ENCODE data around the gene SMAD2.
A peak's percentile ranks its signal among the peaks of the same experiment; 100 is the strongest.

The SMAD2 gene

DNA sequence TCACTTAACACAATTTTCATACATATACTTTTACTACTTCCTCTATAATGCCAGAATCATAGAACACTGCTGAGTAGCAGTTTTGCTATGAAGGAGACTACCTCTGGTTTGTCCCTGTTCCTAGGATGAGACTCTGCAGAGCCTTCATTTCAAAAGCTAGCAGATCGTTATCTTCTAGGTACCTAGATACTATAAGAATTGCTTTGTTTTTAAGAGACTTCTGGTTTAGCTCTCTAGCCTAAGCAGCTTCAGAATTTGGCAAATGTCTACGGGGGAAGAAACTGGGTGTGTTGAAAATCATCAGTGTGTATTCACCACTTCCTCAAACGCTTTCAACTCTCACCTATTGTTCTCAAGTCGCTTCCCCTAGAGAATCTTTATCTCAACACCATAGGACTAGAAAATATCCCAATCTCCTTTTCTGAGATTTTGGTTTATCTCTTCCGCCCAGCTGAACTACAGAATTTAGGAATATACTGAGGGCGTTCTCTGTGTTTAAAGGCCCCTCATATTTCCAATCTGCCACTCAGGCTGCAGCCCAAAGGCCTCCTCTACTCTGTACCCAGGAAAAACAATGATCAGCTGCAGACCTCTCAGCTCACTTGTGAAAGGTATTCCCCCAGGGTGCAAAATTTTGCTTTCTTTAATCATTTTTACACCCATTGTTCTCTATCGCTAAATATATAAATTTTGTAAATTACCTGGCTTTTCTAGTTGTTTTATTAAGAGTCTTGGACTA is 28.7 kb downstream of the SMAD2 start:
- in situ Hi-C loops (cut with HindIII; ENCODE audit: low pct_unique_long_range_greater_than_20kb, low sequenced_read_pairs), result no loop called here
- TF ChIP-seq JUND (IDR thresholded peaks at IDR 0.05; ENCODE audit: low read depth), result no peak
- DNase-seq (ENCODE audit: low read depth in 1 of 2, low spot score in 1 of 2), result no peak

GRCh38 chr18:47899107-47899840 is 31.2 kb downstream of the SMAD2 start:
- no peak for TF ChIP-seq JUND (IDR thresholded peaks at IDR 0.05; ENCODE audit: low read depth)
- in situ Hi-C loops (cut with HindIII; ENCODE audit: low pct_unique_long_range_greater_than_20kb, low sequenced_read_pairs), result no loop called here
- no peak for DNase-seq (ENCODE audit: low read depth in 1 of 2, low spot score in 1 of 2)

DNA sequence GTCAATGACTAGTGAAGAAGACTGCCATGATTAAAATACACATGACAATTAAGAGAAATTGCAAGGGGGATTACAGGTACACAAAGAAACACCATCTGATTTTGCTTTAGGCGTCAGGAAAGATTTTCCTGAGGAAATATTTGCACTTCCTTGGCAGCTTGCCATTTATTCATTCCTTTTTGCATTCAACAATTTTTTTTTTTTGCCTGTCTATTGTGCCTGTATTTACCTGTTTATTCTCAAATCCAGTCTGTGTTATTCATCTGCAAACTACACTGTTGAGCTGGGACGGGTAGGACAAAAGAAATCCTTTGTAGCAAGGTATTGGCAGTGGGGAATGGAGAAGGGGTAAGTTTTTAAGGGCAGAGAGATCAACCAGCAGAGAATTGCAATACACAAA is 31.8 kb downstream of the SMAD2 start:
- in situ Hi-C loops (cut with HindIII; ENCODE audit: low pct_unique_long_range_greater_than_20kb, low sequenced_read_pairs), result no loop called here
- TF ChIP-seq JUND (IDR thresholded peaks at IDR 0.05; ENCODE audit: low read depth), result no peak
- DNase-seq (ENCODE audit: low read depth in 1 of 2, low spot score in 1 of 2), result peak in 1 of 2 experiments; percentile 37

DNA sequence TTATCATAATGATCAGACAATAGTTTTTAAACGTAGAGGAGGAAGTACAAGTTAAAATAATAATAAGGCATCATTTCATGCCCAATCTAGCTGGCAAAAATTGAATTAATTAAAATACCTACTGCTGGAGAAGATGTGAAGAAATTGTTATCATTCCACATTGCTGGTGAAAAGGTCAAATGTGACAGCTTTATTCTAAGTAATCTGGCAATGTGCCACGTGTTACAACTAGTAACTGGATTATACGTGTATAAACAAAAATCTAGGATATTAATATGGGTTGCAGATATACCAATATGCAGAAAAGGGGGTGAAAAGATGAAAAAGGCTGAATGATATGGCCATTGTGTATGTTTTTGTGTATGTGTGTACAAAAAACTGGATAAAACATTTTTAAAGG is 32.4 kb downstream of the SMAD2 start:
- no peak for TF ChIP-seq JUND (IDR thresholded peaks at IDR 0.05; ENCODE audit: low read depth)
- no peak for DNase-seq (ENCODE audit: low read depth in 1 of 2, low spot score in 1 of 2)
- in situ Hi-C loops (cut with HindIII; ENCODE audit: low pct_unique_long_range_greater_than_20kb, low sequenced_read_pairs), result no loop called here

DNA sequence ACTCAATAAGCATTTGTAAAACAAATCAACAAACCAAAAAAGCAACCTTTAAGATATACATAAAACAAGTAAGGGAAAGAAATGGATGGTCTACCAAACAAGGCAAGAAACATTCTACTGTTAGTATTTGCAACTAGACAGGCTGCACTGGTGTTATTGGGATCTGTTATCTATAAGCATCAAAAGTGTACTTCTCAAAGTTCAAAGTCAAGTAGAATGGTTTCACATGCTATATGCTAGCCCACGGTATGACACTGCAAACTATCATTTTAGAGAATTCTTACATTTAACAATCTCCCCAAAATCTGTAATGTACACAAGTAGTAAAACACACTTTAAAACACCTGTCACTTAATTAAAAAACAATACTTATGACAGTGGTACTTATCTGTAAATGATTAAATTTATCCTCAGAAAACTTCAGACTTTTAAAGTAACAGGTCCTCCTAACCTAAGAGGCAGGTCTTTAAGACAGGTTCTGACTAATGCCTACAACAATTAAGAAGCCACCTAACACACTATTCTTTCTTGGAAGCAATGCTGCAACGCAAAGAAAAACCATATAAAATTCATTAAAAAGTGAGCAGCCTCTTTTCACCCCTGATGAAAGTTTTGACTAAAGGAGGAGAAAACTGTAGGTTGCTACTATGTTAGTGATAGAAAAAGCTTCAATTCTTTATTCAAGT is 34.8 kb downstream of the SMAD2 start:
- TF ChIP-seq JUND (IDR thresholded peaks at IDR 0.05; ENCODE audit: low read depth), result no peak
- in situ Hi-C loops (cut with HindIII; ENCODE audit: low pct_unique_long_range_greater_than_20kb, low sequenced_read_pairs), result no loop called here
- no peak for DNase-seq (ENCODE audit: low read depth in 1 of 2, low spot score in 1 of 2)

DNA sequence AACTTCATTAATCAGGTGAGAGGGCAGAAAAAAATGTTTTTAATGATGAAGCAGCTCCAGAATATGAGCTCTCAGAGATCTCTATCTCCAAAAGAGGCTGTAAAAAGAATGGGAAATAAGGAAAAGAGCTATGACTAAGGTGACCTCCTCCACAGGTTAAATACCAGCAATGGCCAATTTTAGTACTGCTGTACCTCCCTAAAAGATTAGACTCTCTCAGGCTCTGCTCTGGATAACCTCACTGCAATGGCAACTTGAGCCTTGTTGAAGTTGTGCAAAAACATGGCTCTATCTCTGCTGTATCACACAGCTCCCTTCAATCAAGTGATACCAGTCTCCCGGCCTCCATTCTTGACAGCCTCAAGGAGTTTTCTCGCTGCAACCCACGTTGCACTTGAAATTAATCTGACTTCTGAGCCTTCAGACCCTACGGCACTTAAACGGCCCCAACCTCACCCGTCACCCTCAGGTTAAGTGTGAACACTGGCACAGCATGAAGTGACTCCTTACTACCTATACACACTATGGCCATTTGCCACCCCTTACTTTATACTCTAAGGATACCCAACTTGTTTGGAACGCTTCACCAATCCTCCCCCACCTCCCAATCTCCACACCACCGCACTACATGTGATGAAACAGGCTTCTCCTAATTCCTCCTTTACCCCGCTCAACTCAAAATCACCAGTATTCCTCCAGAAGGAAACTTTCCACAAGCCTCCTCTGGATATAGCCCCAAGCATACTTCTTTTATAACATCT is 36.3 kb downstream of the SMAD2 start:
- TF ChIP-seq JUND (IDR thresholded peaks at IDR 0.05; ENCODE audit: low read depth), result no peak
- in situ Hi-C loops (cut with HindIII; ENCODE audit: low pct_unique_long_range_greater_than_20kb, low sequenced_read_pairs), result no loop called here
- no peak for DNase-seq (ENCODE audit: low read depth in 1 of 2, low spot score in 1 of 2)

DNA sequence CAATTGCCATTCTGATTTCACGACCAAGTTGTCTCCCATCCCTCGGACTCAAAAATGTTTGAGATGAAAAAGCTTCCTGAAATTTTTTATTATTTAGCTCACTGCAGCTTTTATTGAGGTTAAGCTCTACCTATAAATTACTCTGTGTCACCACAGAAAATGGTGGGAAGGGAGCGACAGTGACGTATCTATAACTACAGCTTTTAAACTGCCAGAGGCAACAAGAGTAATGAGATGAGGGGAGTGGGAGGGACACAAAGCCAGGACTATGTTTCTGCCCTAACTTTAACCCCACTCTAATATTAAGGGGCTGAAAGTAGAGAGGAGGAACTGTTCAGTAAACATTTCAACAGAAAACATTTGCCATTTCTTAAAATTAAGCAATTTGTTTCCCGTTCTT is 37.4 kb downstream of the SMAD2 start:
- DNase-seq (ENCODE audit: low read depth in 1 of 2, low spot score in 1 of 2), result no peak
- no peak for TF ChIP-seq JUND (IDR thresholded peaks at IDR 0.05; ENCODE audit: low read depth)
- in situ Hi-C loops (cut with HindIII; ENCODE audit: low pct_unique_long_range_greater_than_20kb, low sequenced_read_pairs), result no loop called here

DNA sequence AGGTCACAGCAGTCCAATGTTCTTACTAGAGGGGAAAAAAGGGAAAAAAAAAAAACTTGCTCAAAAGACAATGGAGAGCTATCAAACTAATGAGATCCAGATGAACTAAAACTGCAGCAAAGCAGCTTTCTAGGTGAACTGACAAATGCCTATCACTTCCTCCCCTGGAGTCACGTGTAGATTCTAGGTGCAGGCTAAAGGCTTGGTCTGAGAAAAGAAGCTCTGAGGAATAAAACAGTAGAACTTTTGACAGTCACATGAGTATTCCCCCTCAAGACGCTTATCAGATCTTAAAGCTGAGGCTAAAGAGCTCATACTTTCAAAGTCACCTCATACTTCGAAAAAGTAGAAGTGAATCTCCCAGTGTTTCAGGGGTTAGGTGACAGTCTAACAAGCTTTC is 42.3 kb downstream of the SMAD2 start:
- TF ChIP-seq JUND (IDR thresholded peaks at IDR 0.05; ENCODE audit: low read depth), result no peak
- DNase-seq (ENCODE audit: low read depth in 1 of 2, low spot score in 1 of 2), result no peak
- in situ Hi-C loops (cut with HindIII; ENCODE audit: low pct_unique_long_range_greater_than_20kb, low sequenced_read_pairs), result no loop called here

GRCh38 chr18:47887227-47887626 is 43.2 kb downstream of the SMAD2 start:
- DNase-seq (ENCODE audit: low read depth in 1 of 2, low spot score in 1 of 2), result no peak
- in situ Hi-C loops (cut with HindIII; ENCODE audit: low pct_unique_long_range_greater_than_20kb, low sequenced_read_pairs), result no loop called here
- no peak for TF ChIP-seq JUND (IDR thresholded peaks at IDR 0.05; ENCODE audit: low read depth)

GRCh38 chr18:47883771-47884413 is 46.6 kb downstream of the SMAD2 start:
- in situ Hi-C loops (cut with HindIII; ENCODE audit: low pct_unique_long_range_greater_than_20kb, low sequenced_read_pairs), result no loop called here
- no peak for DNase-seq (ENCODE audit: low read depth in 1 of 2, low spot score in 1 of 2)
- TF ChIP-seq JUND (IDR thresholded peaks at IDR 0.05; ENCODE audit: low read depth), result no peak

GRCh38 chr18:47882641-47883040 is 47.8 kb downstream of the SMAD2 start:
- in situ Hi-C loops (cut with HindIII; ENCODE audit: low pct_unique_long_range_greater_than_20kb, low sequenced_read_pairs), result no loop called here
- no peak for DNase-seq (ENCODE audit: low read depth in 1 of 2, low spot score in 1 of 2)
- TF ChIP-seq JUND (IDR thresholded peaks at IDR 0.05; ENCODE audit: low read depth), result no peak
